Memory B cell (primary cell): Measurements from ENCODE around the gene DIPK1B.
"Not testable (repeated sequence)": the region's sequence is repeated elsewhere in the genome, so short reads cannot be mapped to it uniquely, and the experiment has no call there.

Experiments
- ATAC-seq: fragments of 150-1000 bp; cut with Tn5 transposase; 2 replicates; pipeline ENCODE4 v1.10.0; 2021; ENCODE audit warnings: low read depth, mild to moderate bottlenecking, moderate library complexity
- DNase-seq, 2 donors: peaks; one replicate each; pipeline ENCODE4 v3.0.0; 2022; ENCODE audit warnings: low spot score in 2 of 2
- H3K27ac Mint-ChIP-seq: one replicate; pipeline ENCODE4 v1.8.0; 2022; ENCODE audit warnings: mild to moderate bottlenecking, moderate library complexity, mixed read lengths
- H3K27me3 Mint-ChIP-seq: one replicate; pipeline ENCODE4 v1.8.0; 2022; ENCODE audit warnings: mixed read lengths
- H3K36me3 Mint-ChIP-seq: one replicate; pipeline ENCODE4 v1.8.0; 2022; ENCODE audit warnings: mild to moderate bottlenecking, mixed read lengths
- H3K4me1 Mint-ChIP-seq: one replicate; pipeline ENCODE4 v1.8.0; 2022; ENCODE audit warnings: mixed read lengths
- H3K4me3 Mint-ChIP-seq: one replicate; pipeline ENCODE4 v1.8.0; 2022; ENCODE audit warnings: mild to moderate bottlenecking, moderate library complexity, mixed read lengths
- H3K9me3 Mint-ChIP-seq: one replicate; pipeline ENCODE4 v1.8.0; 2022; ENCODE audit warnings: mixed read lengths

The DIPK1B gene

DNA sequence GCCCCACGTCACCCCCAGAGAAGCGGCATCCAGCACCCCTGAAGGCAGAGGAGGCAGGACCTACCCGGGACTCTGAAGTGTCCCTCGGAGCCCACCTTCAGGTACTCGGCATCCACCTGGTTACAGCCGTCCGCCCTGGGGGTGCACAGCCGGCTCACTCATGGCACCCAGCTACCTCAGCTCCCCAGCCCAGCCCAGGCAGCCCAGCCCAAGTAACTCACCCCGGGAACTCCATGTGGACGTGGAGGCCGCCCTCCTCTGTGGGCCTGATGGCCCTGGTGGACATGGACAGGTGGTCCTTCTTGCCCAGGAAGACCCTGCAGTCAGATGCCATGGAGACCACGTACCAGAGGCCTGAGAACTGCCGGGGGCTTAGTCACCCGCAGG is 51.3 kb downstream of the DIPK1B start:
- peaks cover 31% of the 10 kb centered on the region for H3K4me1 Mint-ChIP-seq
- no peaks in the 10 kb centered on the region for H3K36me3 Mint-ChIP-seq
- no peaks in the 10 kb centered on the region for H3K9me3 Mint-ChIP-seq

DNA sequence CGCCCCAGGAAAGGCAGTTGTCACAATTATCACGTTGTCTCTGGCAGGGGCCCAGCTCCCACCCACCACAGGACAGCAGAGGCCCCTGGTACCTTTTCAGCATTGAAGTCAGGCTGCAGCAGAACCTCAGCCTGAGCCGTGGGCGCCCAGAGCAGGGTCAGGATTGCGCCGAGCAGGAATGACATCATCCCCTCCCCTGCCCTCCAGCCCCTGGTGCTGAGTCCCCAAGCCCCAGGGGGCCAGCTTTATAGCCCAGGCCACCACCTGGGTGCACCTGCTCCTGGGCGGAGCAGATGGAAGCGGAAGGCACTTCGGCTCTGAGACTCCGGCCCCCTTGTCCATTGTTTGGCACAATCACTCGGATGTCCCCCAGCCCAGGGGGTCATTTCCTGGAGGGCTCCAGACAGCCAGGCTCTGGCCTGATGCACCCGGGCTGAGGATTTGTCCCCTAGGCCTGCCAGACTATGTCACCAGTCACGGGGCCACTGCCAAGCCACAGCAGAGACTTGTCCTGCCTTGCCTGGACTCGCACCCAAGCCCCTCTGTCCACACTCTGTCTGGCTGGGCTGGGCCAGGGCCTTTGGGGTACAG is 52.0 kb downstream of the DIPK1B start, which contains the start of gene LCN15:
Gene LCN15 (minus strand): TSS at position 218 of the 591 bp plus-strand sequence. CDS start 30 bp downstream, at position 188.
- Mint-ChIP-seq H3K4me1 (peaks cover 30% of the 10 kb centered on the region), H3K27ac (peak within 1 kb of the TSS; percentile 93), H3K27me3 (no peaks in the 10 kb centered on the region), H3K36me3 (no peaks in the 10 kb centered on the region), H3K9me3 (no peaks in the 10 kb centered on the region), H3K4me3 (no peak within 1 kb of the TSS)
- no peak for DNase-seq
- no peak for ATAC-seq

More for the DNA sequence above, 51.3 kb downstream of the DIPK1B start:
- H3K27me3 Mint-ChIP-seq: no peaks in the 10 kb centered on the region
- ATAC-seq: no peak
- H3K27ac Mint-ChIP-seq: no peak overlapping the region
- no peak overlapping the region for H3K4me3 Mint-ChIP-seq
- DNase-seq: no peak

DNA sequence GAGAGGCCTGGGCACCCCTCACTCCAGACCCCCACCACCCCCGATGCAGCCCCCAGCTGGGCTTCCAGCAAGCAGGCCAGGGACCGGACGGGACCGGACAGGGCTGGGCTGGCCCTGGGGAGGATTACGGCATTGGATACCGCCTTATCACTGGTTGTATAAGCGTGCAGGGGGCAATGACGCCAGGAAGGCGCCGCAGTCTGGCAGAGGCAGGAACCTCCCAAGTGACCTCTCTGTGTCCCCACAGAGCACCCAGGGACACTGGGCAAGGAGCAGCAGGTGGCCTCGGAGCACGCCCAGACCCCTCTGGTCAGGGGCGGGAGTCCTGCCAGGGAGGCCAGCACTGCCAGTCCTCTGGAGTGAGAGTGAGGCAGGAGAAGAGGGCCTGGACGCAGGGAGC is 52.7 kb downstream of the DIPK1B start:
- Mint-ChIP-seq H3K36me3 (no peaks in the 10 kb centered on the region), H3K9me3 (no peaks in the 10 kb centered on the region), H3K4me3 (no peak overlapping the region), H3K27ac (peak overlapping the region; percentile 93), H3K4me1 (peaks cover 31% of the 10 kb centered on the region), H3K27me3 (peaks cover 4% of the 10 kb centered on the region)
- no peak for DNase-seq
- no peak for ATAC-seq

DNA sequence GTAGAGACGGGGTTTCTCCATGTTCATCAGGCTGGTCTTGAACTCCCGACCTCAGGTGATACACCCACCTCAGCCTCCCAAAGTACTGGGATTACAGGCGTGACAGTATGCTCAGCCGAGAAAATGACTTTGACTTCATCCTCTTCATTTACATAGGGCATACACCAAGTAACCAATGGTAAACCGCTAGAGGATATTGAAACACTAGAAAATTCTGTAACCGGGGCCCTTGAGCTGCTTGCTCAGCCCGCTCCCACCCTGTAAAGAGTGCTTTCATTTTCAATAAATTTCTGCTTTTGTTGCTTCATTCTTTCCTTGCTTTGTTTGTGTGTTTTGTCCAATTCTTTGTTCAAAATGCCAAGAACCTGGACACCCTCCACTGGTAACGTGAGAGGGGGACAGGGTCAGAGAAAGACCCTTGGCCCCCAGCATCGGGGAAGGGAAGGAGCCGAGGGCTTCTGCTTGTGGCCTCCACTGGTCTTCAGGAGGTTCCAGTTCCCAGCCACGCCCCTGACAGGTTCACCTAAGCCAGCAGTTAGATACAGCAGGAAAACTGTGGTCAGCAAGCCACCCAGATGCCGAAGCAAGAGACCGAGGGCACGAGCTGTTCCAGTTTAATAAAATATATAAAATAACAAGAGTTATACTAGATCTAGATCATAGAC is 53.5 kb downstream of the DIPK1B start:
- H3K4me3 Mint-ChIP-seq: peak overlapping the region; percentile 65
- not testable (repeated sequence) for H3K27me3 Mint-ChIP-seq, H3K9me3 Mint-ChIP-seq, H3K36me3 Mint-ChIP-seq
- DNase-seq (peak in 1 of 2 donors; percentile 57), ATAC-seq (peak; percentile 68)
- H3K4me1 Mint-ChIP-seq: peaks cover 29% of the 10 kb centered on the region
- peak overlapping the region; percentile 93 for H3K27ac Mint-ChIP-seq

DNA sequence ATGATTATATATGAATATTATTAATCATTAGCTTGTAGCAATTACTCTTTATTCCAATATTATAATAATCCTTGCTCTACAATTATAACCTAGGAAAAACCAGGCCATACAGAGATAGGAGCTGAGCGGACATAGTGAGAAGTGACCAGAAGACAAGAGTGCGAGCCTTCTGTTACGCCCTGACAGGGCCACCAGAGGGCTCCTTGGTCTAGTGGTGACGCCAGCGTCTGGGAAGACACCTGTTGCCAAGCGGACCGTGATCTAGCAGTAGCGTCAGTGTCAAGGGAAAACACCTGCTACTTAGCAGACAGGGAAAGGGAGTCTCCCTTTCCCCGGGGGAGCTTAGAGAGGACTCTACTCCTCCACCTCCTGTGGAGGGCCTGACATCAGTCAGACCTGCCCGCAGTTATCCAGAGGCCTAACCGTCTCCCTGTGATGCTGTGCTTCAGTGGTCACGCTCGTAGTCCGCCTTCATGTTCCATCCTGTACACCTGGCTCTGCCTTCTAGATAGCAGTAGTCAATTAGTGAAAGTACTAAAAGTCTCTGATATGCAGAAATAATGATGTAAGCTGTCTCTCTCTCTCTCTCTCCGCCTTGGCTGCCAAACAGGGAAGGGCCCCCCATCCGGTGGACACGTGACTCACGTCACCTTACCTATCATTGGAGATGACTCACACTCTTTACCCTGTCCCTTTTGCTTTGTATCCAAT is 54.2 kb downstream of the DIPK1B start:
- not testable (repeated sequence) for H3K9me3 Mint-ChIP-seq, H3K36me3 Mint-ChIP-seq, H3K27me3 Mint-ChIP-seq
- peak overlapping the region; percentile 93 for H3K27ac Mint-ChIP-seq
- H3K4me1 Mint-ChIP-seq: peaks cover 28% of the 10 kb centered on the region
- peak overlapping the region; percentile 62 for H3K4me3 Mint-ChIP-seq
- ATAC-seq: peak; percentile 30
- peak; percentile 75 to 77 for DNase-seq

DNA sequence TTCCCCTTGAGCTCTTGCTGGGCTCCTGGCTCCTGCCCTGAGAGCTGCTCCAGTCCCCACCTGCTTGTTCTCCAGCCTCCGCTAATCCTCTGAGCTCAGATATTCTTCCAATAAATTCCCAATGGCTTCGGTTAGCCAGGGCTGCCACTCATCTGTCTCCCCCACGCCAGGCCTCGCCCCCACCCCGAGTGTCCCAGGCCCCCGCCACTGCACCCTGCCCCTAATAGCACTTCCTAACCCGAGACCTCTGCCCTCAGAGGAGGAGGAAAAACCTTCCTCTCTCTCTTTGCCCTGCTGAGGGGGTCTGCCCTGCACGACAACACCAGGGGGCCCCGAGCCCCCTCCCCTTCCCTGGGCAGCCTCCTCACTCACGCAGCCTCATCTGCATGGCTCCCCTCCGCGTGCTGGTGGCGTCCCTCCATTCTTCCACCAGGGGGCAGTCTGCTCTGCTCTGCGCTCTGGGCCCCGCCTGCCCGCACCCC is 57.4 kb downstream of the DIPK1B start:
- Mint-ChIP-seq H3K36me3 (no peaks in the 10 kb centered on the region), H3K9me3 (no peaks in the 10 kb centered on the region), H3K27me3 (peaks cover 10% of the 10 kb centered on the region), H3K4me3 (peak overlapping the region; percentile 68), H3K27ac (peak overlapping the region; percentile 68), H3K4me1 (peaks cover 33% of the 10 kb centered on the region)
- no peak for DNase-seq
- ATAC-seq: no peak

DNA sequence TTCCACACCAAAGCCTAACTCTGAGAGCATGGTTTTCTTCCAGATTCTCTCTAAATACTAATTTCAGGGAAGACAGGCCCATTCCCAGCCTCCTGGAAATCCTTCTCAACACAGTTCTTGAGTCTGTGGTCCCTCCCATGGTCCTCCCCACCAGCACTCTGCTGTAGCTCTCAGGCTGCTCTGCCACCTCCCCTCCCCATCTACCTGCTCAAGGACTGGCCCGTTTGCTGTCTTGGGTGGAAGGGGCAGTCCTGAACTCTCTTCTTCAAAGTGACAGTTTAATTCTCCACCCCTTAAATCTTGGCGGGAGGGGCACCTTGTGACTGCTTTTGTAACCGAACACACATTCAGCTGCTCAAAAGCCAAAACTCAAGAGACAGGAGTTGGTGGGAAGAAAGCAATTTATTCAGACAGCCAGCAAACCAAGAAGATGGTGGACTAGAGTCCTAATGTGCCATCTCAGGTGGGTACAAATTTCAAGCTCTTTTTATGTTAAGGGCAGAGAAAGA is 59.6 kb downstream of the DIPK1B start:
- DNase-seq (no peak), ATAC-seq (no peak)
- Mint-ChIP-seq H3K27ac (no peak overlapping the region), H3K4me1 (peaks cover 17% of the 10 kb centered on the region), H3K4me3 (no peak overlapping the region), H3K27me3 (peaks cover 12% of the 10 kb centered on the region), H3K9me3 (no peaks in the 10 kb centered on the region), H3K36me3 (no peaks in the 10 kb centered on the region)

DNA sequence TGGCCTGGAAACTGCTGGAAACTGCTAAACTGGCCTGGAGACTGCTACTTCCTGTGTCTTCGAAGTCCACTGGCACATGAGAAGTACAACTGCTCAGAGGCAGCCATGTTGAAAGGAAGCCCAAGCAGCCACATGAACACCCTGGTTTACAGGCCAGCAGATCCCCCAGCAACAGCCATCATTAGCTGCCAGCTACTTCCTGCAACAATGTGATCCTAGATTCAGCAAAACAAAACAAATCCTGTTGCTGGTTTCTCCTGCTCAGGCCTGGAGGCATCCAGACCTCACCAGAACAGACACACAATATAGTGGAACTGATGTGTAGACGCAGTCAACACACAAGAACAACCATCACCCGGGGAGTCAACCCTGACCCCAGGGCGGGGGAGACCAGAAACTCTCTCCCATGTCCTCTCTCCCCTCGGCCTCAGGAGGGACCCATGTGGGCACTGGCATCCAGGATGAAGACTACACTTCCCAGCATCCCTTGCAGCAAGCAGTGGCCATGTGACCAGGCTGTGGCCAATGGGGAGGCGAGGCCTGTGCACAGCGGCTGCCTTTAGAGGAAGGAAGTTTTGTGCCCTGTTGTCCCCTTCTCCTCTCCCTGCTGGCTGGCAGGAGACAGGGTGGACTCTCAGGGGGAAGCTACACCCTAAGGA is 61.1 kb downstream of the DIPK1B start:
- Mint-ChIP-seq H3K4me3 (no peak overlapping the region), H3K9me3 (no peaks in the 10 kb centered on the region), H3K36me3 (no peaks in the 10 kb centered on the region), H3K27ac (no peak overlapping the region), H3K27me3 (peaks cover 20% of the 10 kb centered on the region), H3K4me1 (peaks cover 10% of the 10 kb centered on the region)
- ATAC-seq (peak; percentile 90), DNase-seq (no peak)
